GM12878 (cell line): ENCODE data around the gene NINL. TPM values are rescaled to one million over a fixed set of nuclear protein-coding genes. Genes with fewer than 3 reads are reported as not detected.

Source experiments
- ATAC-seq: fragments of 200-7000 bp; cut with Tn5 transposase; 3 replicates; pipeline ENCODE4 v1.9.1; 2020; ENCODE audit warnings: mild to moderate bottlenecking, moderate library complexity
- BruUV-seq: library from RNA; stranded (reverse); fragments of 400-500 nt; replicated peaks from 2 replicates; lab custom pipeline; 2021; lab: Mats Ljungman, UMichigan
- CTCF ChIA-PET: fragments of 300-600 bp; sonication (Branson Sonifier 250); formaldehyde crosslinking; extraction: SDS; loops from one replicate; lab custom pipeline; 2021; ENCODE audit warnings: inconsistent platforms; lab: Yijun Ruan, JAX
- POLR2A ChIA-PET: fragments of 350-600 bp; formaldehyde crosslinking; extraction: SDS; loops from one replicate; lab custom pipeline; 2021; ENCODE audit warnings: inconsistent platforms; lab: Charles Lee
- RAD21 ChIA-PET: fragments of 300-600 bp; sonication (Branson Sonifier 250); formaldehyde crosslinking; loops from one replicate; lab custom pipeline; 2023; ENCODE audit warnings: antibody characterized with exemption; ENCODE audit not compliant: unreplicated experiment; lab: Charles Lee
- SMC1A ChIA-PET: fragments of 300-600 bp; sonication (Branson Sonifier 250); formaldehyde crosslinking; loops from one replicate; lab custom pipeline; 2023; ENCODE audit not compliant: unreplicated experiment, uncharacterized antibody; lab: Charles Lee
- DNase-seq: peaks from one replicate; pipeline ENCODE4 v3.0.0-alpha.2; 2011; ENCODE audit warnings: low read depth, low spot score
- FAIRE-seq: peaks from 3 replicates; lab custom pipeline; 2011; peaks lifted over from hg19 to GRCh38; lab: Jason Lieb, UNC
- H2AFZ ChIP-seq: 2 replicates; pipeline ENCODE4 v1.6.0; 2011; ENCODE audit warnings: low read depth, low read length, control low read depth; ENCODE audit not compliant: control insufficient read depth
- H3K27ac ChIP-seq: 2 replicates; pipeline ENCODE4 v1.5.1; 2011; ENCODE audit warnings: control low read depth; ENCODE audit not compliant: control insufficient read depth, insufficient read depth
- H3K27me3 ChIP-seq, 2 experiments: replicated peaks in 1 of 2; 2 replicates each; pipeline versions ENCODE4 v1.6.0 to v1.6.1; 2011; ENCODE audit warnings: low read length in 1 of 2; ENCODE audit not compliant: control insufficient read depth in 2 of 2, insufficient read depth in 2 of 2
- H3K36me3 ChIP-seq, 2 experiments: 2 replicates each; pipeline ENCODE4 v1.5.1; 2011; ENCODE audit warnings: low read length in 1 of 2; ENCODE audit not compliant: control insufficient read depth in 2 of 2, insufficient read depth in 2 of 2
- H3K4me1 ChIP-seq: 2 replicates; pipeline ENCODE4 v1.6.1; 2011; ENCODE audit warnings: mild to moderate bottlenecking, low read length, moderate library complexity, mixed read lengths; ENCODE audit not compliant: control insufficient read depth, insufficient read depth
- H3K4me2 ChIP-seq: 2 replicates; pipeline ENCODE4 v1.6.0; 2011; ENCODE audit warnings: control low read depth; ENCODE audit not compliant: control insufficient read depth, insufficient read depth
- H3K4me3 ChIP-seq: fragments of 200-600 bp; sonication (generic); 2 replicates; pipeline ENCODE4 v1.5.1; 2016
- H3K79me2 ChIP-seq: 2 replicates; pipeline ENCODE4 v1.6.0; 2011; ENCODE audit warnings: low read length; ENCODE audit not compliant: control insufficient read depth, insufficient read depth
- H3K9ac ChIP-seq: 2 replicates; pipeline ENCODE4 v1.8.0; 2011; ENCODE audit warnings: low read length, control low read depth, mixed read lengths; ENCODE audit not compliant: control insufficient read depth, insufficient read depth
- H3K9me3 ChIP-seq: replicated peaks from 3 replicates; pipeline ENCODE4 v1.5.1; 2011; ENCODE audit warnings: mild to moderate bottlenecking, low read length; ENCODE audit not compliant: control insufficient read depth, insufficient read depth
- H4K20me1 ChIP-seq: 2 replicates; pipeline ENCODE4 v1.6.0; 2011; ENCODE audit not compliant: control insufficient read depth, insufficient read depth
- EP300 ChIP-seq, 2 experiments: fragments of 150-350 bp in 1 of 2; IDR thresholded peaks; 2 replicates each; pipeline ENCODE4 v1.6.1; 2011 to 2012; ENCODE audit warnings: low read depth in 2 of 2, low read length in 2 of 2, borderline replicate concordance in 1 of 2, improper control_type of control experiment in 1 of 2, inconsistent platforms in 1 of 2; ENCODE audit not compliant: control insufficient read depth in 1 of 2
- GABPA ChIP-seq: IDR thresholded peaks from 2 replicates; pipeline ENCODE4 v1.6.1; 2014; ENCODE audit warnings: antibody characterized with exemption, low read depth, mild to moderate bottlenecking, inconsistent platforms
- POLR2AphosphoS2 ChIP-seq: IDR thresholded peaks from 2 replicates; pipeline ENCODE4 v1.6.1; 2011; ENCODE audit warnings: low read depth, mild to moderate bottlenecking, low read length, improper control_type of control experiment, moderate library complexity
- SIX5 ChIP-seq: IDR thresholded peaks from 2 replicates; pipeline ENCODE4 v1.6.1; 2011; ENCODE audit warnings: mild to moderate bottlenecking, low read depth, low read length, moderate library complexity; ENCODE audit not compliant: severe bottlenecking
- SRF ChIP-seq, 2 experiments: IDR thresholded peaks; 2 replicates each; pipeline ENCODE4 v1.6.1; 2011; ENCODE audit warnings: low read depth in 2 of 2, low read length in 2 of 2, mild to moderate bottlenecking in 1 of 2, moderate library complexity in 1 of 2
- WGBS: methylation state at CpG from one replicate; pipeline ENCODE4 v1.1.6; 2016; ENCODE audit warnings: low lambda C conversion rate; ENCODE audit not compliant: insufficient replicate concordance, insufficient coverage; ENCODE audit errors: missing lambda C conversion rate; 5-methylcytosine and 5-hydroxymethylcytosine counted together
- in situ Hi-C: fragments of 300-500 bp; cut with MboI; formaldehyde crosslinking; loops from 9 replicates; pipeline ENCODE4 v1.14.3; 2018; ENCODE audit warnings: mixed read lengths
- intact Hi-C: fragments of 100-400 bp; cut with micrococcal nuclease; formaldehyde crosslinking; loops from one replicate; pipeline ENCODE4 v1.14.2; 2022; ENCODE audit not compliant: unreplicated experiment
- polyA plus RNA-seq, 11 experiments: library from polyadenylated mRNA; depleted of rRNA in 4 of 11; unstranded in 6 of 11; stranded (reverse) in 5 of 11; fragments of >200 nt; fragmentation: Nextera tagmentation in 4 of 11; fragmentation: Illumina TruSeq in 1 of 11; extraction: Ambion mirVana in 4 of 11; extraction: Trizol in 1 of 11; gene quantifications; 1 replicate in 1 of 11; 2 replicates in 10 of 11; pipeline versions ENCODE4 v1.2.1 to v1.2.3, GENCODE V29; 2011 to 2016; ENCODE audit warnings: inconsistent platforms in 2 of 11, missing spikeins in 2 of 11, low read depth in 1 of 11
- total RNA-seq, 4 experiments: library from RNA; depleted of rRNA in 3 of 4; stranded (reverse); fragments of >200 nt in 3 of 4; fragmentation: Illumina TruSeq in 1 of 4; extraction: Trizol in 1 of 4; gene quantifications; 2 replicates each; pipeline versions ENCODE4 v1.2.1 to v1.2.3, GENCODE V29; 2013 to 2021
- TF ChIP-seq, protein P1 (sequence below): IDR thresholded peaks from 2 replicates; pipeline ENCODE4 v1.6.1; 2012; ENCODE audit warnings: low read depth, low read length, improper control_type of control experiment
- TF ChIP-seq, protein P2 (sequence below): IDR thresholded peaks from 2 replicates; pipeline ENCODE4 v1.6.1; 2011; ENCODE audit warnings: mild to moderate bottlenecking, low read depth, low read length, moderate library complexity; ENCODE audit not compliant: insufficient replicate concordance

Gene NINL
- total and polyA plus RNA-seq, 10 of the 15 experiments (the other 5 are each of a cell fraction or from before 2014, with no cell fraction given), result 0.04 to 0.77 (median 0.23) TPM; not detected in 1

DNA sequence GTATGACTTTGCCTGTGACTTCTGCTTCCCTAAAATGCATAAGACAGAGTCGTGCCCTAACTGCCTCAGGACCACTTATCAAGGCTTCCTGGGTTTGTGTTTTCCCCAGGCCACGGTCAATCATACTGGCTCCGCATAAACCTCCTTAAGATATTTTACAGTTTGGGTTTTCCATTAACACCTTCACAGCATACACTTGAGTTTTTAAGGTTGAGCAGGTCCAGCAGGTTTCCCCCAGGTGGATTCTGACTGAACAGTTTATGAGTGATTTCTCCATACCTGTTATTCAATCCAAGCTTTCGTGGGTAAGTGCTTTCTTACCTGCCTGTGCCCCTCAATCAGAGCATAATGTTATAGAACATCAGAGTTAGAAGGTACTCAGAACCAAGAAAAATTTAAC, 39.3 kb downstream of the NINL start (continued):
- no peak for TF ChIP-seq SRF (IDR thresholded peaks at IDR 0.05; ENCODE audit: low read depth in 2 of 2, low read length in 2 of 2)
- TF ChIP-seq SIX5, result no peak
- TF ChIP-seq, all 136 proteins: peak for 0

DNA sequence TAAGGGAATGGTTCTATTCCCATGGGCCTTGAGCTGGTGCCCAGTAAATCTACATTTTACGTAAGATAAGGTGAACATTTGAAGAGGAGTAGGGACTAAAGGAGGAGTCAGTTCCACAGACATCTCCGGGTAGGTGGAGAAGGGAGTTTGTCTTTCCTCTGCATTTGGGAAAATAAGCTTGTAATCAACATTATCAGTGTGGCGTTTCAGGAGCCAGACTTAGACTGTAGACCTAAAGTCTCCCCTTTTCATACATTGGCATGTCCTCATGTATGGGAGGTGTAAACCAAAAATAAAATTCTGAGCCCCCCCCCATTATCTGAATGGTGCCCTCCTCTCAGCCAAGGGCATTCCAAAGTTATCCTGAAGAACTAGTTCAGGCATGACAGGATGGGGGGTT, 40.2 kb downstream of the NINL start:
- 72% methylated on average over 3 of the region's 3 CpGs for WGBS
- SMC1A ChIA-PET, result no interaction called here
- intact Hi-C loops, result no loop called here
- DNase-seq (no peak), ATAC-seq (no peak), FAIRE-seq (no peak)
- Histone ChIP-seq H3K27ac (no peak overlapping the region), H3K9ac (no peak overlapping the region), H3K4me1 (no peaks in the 10 kb centered on the region), H3K27me3 (no peaks in the 10 kb centered on the region), H3K9me3 (no peaks in the 10 kb centered on the region), H2AFZ (no peak overlapping the region), H4K20me1 (no peaks in the 10 kb centered on the region), H3K36me3 (no peaks in the 10 kb centered on the region)
- CTCF ChIA-PET, result no interaction called here
- in situ Hi-C loops, result no loop called here
- TF ChIP-seq EP300 (IDR thresholded peaks at IDR 0.05; ENCODE audit: borderline replicate concordance in 1 of 2, control insufficient read depth in 1 of 2, low read depth in 2 of 2, low read length in 2 of 2), result no peak
- TF ChIP-seq, protein P1, sequence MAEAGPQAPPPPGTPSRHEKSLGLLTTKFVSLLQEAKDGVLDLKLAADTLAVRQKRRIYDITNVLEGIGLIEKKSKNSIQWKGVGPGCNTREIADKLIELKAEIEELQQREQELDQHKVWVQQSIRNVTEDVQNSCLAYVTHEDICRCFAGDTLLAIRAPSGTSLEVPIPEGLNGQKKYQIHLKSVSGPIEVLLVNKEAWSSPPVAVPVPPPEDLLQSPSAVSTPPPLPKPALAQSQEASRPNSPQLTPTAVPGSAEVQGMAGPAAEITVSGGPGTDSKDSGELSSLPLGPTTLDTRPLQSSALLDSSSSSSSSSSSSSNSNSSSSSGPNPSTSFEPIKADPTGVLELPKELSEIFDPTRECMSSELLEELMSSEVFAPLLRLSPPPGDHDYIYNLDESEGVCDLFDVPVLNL, result no peak
- TF ChIP-seq, all 136 proteins: peak for 0
- Histone ChIP-seq H3K79me2 (no peaks in the 10 kb centered on the region), H3K4me2 (no peak overlapping the region), H3K4me3 (no peak overlapping the region)
- ChIA-PET POLR2A (no interaction called here), RAD21 (no interaction called here)
- no TSS peak for BruUV-seq

DNA sequence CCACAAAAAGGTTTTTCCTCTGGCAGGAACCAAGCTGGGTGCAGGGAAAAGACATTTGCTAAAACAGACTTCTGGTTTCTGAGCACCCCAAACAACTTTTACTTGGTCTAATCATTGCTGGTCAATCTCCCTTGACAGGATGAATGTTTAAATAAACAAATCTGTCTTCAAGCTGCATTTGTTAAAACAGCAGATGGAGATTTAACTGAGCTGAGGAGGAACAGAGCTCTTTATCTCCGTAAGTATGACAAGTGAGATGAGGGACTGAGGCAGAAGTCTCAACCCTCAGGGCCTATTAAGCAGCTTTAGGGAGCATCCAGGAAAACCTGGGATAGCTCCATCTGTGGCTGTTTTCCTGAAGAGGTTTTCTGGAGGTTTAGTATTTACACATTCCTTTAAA, 40.6 kb downstream of the NINL start:
- ChIA-PET CTCF (no interaction called here), RAD21 (no interaction called here), POLR2A (no interaction called here), SMC1A (no interaction called here)
- H3K9ac ChIP-seq, result no peak overlapping the region
- intact Hi-C loops (no loop called here), in situ Hi-C loops (no loop called here)
- 56% methylated on average over 1 of the region's 1 CpG for WGBS
- ATAC-seq, result no peak
- no peaks in the 10 kb centered on the region for H3K79me2 ChIP-seq
- H3K27ac ChIP-seq, result no peak overlapping the region
- no peak overlapping the region for H2AFZ ChIP-seq
- H3K9me3 ChIP-seq, result no peaks in the 10 kb centered on the region
- BruUV-seq, result no TSS peak
- H4K20me1 ChIP-seq, result no peaks in the 10 kb centered on the region
- H3K4me1 ChIP-seq, result no peaks in the 10 kb centered on the region
- no peak for FAIRE-seq
- no peak overlapping the region for H3K4me2 ChIP-seq
- no peak overlapping the region for H3K4me3 ChIP-seq
- no peaks in the 10 kb centered on the region for H3K27me3 ChIP-seq
- DNase-seq, result no peak
- H3K36me3 ChIP-seq, result no peaks in the 10 kb centered on the region
- TF ChIP-seq POLR2AphosphoS2 (no peak), GABPA (no peak)
- TF ChIP-seq, protein P2, sequence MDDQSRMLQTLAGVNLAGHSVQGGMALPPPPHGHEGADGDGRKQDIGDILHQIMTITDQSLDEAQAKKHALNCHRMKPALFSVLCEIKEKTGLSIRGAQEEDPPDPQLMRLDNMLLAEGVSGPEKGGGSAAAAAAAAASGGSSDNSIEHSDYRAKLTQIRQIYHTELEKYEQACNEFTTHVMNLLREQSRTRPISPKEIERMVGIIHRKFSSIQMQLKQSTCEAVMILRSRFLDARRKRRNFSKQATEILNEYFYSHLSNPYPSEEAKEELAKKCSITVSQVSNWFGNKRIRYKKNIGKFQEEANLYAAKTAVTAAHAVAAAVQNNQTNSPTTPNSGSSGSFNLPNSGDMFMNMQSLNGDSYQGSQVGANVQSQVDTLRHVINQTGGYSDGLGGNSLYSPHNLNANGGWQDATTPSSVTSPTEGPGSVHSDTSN, result no peak
